ENCODE results near the gene LRIT1.
"Not testable (repeated sequence)": the region's sequence is repeated elsewhere in the genome, so short reads cannot be mapped to it uniquely, and the experiment has no call there.

The LRIT1 gene, protein sequence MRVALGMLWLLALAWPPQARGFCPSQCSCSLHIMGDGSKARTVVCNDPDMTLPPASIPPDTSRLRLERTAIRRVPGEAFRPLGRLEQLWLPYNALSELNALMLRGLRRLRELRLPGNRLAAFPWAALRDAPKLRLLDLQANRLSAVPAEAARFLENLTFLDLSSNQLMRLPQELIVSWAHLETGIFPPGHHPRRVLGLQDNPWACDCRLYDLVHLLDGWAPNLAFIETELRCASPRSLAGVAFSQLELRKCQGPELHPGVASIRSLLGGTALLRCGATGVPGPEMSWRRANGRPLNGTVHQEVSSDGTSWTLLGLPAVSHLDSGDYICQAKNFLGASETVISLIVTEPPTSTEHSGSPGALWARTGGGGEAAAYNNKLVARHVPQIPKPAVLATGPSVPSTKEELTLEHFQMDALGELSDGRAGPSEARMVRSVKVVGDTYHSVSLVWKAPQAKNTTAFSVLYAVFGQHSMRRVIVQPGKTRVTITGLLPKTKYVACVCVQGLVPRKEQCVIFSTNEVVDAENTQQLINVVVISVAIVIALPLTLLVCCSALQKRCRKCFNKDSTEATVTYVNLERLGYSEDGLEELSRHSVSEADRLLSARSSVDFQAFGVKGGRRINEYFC

GRCh38 chr10:84241185-84241790 lies at the start of gene LRIT1:
LRIT1 (minus strand) TSS chr10:84241546; CDS start chr10:84241439, 107 bp downstream.
- DNase-seq (ENCODE audit: low read depth in 2 of 2, low spot score in 1 of 2): no peak

GRCh38 chr10:84290235-84290634 lies 48.9 kb upstream of the LRIT1 start:
- no peak for DNase-seq (ENCODE audit: low read depth in 2 of 2, low spot score in 1 of 2)

DNA sequence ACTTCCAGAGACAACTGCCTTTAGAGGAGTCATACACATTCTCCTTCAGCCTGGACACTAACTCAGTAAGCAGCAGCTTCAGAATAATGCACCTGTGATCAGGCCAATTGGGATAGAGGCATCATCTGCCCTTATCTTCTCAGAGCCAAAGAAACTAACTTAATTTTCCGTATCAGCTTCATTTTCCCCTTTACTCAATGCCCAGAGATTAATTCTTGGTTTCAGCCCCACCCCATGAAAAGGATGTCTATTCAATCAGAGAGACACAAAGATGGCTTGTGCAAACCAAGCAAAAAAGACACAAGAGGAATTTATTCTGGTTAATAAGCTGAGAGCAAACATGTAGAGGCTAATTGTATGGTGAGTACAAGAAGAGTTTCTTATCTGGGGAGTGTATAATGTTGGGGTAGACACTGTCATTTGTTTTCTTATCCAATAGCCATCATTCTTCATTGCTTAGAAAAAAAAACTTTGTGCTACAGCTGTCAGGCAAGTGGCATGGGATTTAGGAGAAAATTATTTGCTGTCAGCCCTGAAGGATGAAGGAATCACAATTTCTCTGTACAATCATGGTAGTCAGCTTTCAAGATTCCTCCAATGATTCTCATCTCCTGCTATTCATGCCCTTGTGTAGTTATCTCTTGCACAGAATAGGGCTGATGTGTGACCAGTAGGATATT lies 48.3 kb upstream of the LRIT1 start:
- DNase-seq (ENCODE audit: low read depth in 2 of 2, low spot score in 1 of 2): no peak

GRCh38 chr10:84288151-84288550 lies 46.8 kb upstream of the LRIT1 start:
- no peak for DNase-seq (ENCODE audit: low read depth in 2 of 2, low spot score in 1 of 2)

DNA sequence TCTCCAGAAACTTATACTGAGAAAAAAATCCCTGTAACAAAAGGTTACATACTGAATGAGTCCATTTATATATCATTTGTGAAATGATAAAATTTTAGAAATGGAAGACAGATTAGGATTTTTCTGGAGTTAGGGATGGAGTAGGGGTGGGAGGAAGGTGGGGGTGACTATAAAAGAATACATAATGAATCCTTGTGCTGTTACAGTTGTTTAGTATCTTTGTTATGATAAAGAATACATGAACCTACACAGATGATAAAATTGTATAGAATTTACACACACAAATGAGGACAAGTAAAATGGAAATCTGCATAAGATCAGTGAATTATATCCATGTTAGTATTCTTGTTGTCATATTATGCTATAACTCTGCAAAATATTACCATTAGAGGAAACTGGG lies 45.3 kb upstream of the LRIT1 start:
- no peak for DNase-seq (ENCODE audit: low read depth in 2 of 2, low spot score in 1 of 2)

GRCh38 chr10:84279876-84280475 lies 38.6 kb upstream of the LRIT1 start:
- DNase-seq (ENCODE audit: low read depth in 2 of 2, low spot score in 1 of 2): not testable (repeated sequence)

DNA sequence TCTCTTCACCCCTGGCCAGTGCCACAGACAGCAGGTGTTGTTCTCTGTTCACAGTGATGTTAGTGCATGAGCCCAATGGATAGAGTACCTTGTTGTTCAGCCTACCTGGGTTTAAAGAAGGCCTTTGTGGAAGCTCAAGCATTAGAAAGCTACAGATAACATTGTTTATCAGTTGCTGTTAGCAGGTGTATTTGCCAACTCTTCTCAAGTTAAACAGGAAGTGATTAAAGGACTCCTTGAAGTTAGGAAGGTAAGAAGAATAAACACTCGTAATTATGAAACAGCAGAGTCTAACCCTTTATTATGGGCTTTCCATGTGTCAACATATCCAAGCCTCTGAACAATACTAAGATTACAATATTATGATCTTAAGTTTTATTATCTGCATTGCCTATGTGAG lies 29.4 kb upstream of the LRIT1 start:
- DNase-seq (ENCODE audit: low read depth in 2 of 2, low spot score in 1 of 2): no peak

DNA sequence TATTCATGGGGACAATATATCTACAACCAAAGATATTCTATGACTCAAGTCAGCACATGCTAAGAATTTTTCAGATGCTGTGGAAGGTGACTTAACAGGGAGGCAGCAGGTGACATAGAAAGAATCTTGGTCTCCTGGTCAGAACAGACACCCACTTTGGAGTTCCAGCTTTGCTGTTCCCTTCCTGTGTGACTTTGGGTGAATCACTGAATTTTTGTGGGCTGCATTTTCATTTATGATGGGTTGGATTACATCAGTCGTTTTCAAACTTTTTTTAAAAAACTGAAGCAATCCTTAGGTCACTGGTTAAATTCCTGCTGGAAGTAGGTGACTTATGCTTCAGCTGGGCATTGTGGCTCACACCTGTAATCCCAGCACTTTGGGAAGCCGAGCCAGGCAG lies 28.4 kb upstream of the LRIT1 start:
- no peak for DNase-seq (ENCODE audit: low read depth in 2 of 2, low spot score in 1 of 2)

GRCh38 chr10:84269162-84269561 lies 27.8 kb upstream of the LRIT1 start:
- no peak for DNase-seq (ENCODE audit: low read depth in 2 of 2, low spot score in 1 of 2)

GRCh38 chr10:84267503-84268126 lies 26.3 kb upstream of the LRIT1 start:
- DNase-seq (ENCODE audit: low read depth in 2 of 2, low spot score in 1 of 2): peak in 1 of 2 donors; percentile 13

DNA sequence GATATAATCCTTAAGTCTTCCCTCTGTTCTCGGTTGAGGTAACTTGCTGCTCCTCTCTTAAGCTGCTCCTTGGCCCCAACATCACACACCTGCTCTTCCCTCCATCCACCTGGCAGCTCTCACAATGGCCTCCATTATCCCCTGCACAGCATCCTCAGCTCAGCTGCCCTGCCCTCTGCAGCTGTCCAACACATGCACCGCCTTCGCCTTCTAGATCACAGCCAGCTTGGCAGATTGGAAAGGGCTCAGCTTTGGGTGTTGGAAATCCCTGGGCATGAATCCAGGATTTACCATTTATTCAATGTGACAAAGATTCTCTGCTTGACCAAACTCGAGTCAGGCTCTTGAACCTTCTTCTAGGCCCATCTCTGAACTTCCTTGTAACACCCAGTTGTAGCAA lies 24.1 kb upstream of the LRIT1 start:
- DNase-seq (ENCODE audit: low read depth in 2 of 2, low spot score in 1 of 2): no peak

- DNase-seq (ENCODE audit: low read depth in 2 of 2, low spot score in 1 of 2): peak; percentile 40 to 51
Observed at GRCh38 chr10:84264611-84265141, 23.3 kb upstream of the LRIT1 start.

- no peak for DNase-seq (ENCODE audit: low read depth in 2 of 2, low spot score in 1 of 2)
Observed at GRCh38 chr10:84263716-84264115, 22.4 kb upstream of the LRIT1 start.

- DNase-seq (ENCODE audit: low read depth in 2 of 2, low spot score in 1 of 2): no peak
Observed at GRCh38 chr10:84262190-84262956, 21.0 kb upstream of the LRIT1 start.

GRCh38 chr10:84261236-84261915 lies 20.0 kb upstream of the LRIT1 start:
- no peak for DNase-seq (ENCODE audit: low read depth in 2 of 2, low spot score in 1 of 2)

- no peak for DNase-seq (ENCODE audit: low read depth in 2 of 2, low spot score in 1 of 2)
Observed at GRCh38 chr10:84258034-84258695, 16.8 kb upstream of the LRIT1 start.

- no peak for DNase-seq (ENCODE audit: low read depth in 2 of 2, low spot score in 1 of 2)
Observed at GRCh38 chr10:84257343-84258020, 16.1 kb upstream of the LRIT1 start.
